Loucy (cell line): ENCODE results near the gene ALG3.

Experiments
- EZH2phosphoT487 ChIP-seq: fragments of 200-600 bp; IDR thresholded peaks from 2 replicates; pipeline ENCODE4 v1.6.1; 2018; ENCODE audit warnings: antibody characterized with exemption, mild to moderate bottlenecking, moderate library complexity, borderline replicate concordance
- TF ChIP-seq, protein P1 (sequence below): fragments of 200-600 bp; sonication (generic); conservative IDR thresholded peaks from 2 replicates; pipeline ENCODE4 v1.5.1; 2014; ENCODE audit warnings: mild to moderate bottlenecking, antibody characterized with exemption, low read length

DNA sequence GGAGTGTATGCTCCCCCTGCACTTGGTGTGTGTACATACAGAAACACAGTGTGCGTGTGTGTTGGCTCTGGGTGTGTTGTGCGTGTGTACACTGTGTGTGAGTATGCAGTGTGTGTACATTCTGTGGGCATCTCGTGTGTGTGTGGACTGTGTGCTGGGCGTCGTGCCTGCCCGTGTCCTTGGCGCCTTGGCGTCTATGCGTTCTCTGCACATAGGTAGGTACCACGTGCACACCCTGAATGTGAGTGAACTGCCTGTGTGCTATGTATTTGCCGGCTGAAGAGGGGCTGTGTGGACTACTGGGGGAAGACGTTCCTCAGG, 26.6 kb upstream of the ALG3 start:
- TF ChIP-seq, protein P1, sequence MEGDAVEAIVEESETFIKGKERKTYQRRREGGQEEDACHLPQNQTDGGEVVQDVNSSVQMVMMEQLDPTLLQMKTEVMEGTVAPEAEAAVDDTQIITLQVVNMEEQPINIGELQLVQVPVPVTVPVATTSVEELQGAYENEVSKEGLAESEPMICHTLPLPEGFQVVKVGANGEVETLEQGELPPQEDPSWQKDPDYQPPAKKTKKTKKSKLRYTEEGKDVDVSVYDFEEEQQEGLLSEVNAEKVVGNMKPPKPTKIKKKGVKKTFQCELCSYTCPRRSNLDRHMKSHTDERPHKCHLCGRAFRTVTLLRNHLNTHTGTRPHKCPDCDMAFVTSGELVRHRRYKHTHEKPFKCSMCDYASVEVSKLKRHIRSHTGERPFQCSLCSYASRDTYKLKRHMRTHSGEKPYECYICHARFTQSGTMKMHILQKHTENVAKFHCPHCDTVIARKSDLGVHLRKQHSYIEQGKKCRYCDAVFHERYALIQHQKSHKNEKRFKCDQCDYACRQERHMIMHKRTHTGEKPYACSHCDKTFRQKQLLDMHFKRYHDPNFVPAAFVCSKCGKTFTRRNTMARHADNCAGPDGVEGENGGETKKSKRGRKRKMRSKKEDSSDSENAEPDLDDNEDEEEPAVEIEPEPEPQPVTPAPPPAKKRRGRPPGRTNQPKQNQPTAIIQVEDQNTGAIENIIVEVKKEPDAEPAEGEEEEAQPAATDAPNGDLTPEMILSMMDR: no peak
- TF ChIP-seq EZH2phosphoT487: no peak
